Left lung (tissue), 10 donors: Measurements from ENCODE around the gene GABPA. TPM values are rescaled to one million over a fixed set of nuclear protein-coding genes. Genes with fewer than 3 reads are reported as not detected.
A peak's percentile ranks its signal among the peaks of the same experiment; 100 is the strongest.

ENCODE experiments used
- ATAC-seq: fragments of 200-7000 bp; cut with Tn5 transposase; one replicate; pipeline ENCODE4 v1.9.1; 2020; ENCODE audit warnings: moderate library complexity
- DNase-seq, 4 donors: peaks; one replicate each; pipeline ENCODE4 v3.0.0-alpha.2; 2013 to 2020
- H3K27ac ChIP-seq, 2 donors: fragments of 200-600 bp; sonication (generic) in 1 of 2; one replicate each; pipeline versions ENCODE4 v1.5.0 to v1.8.0; 2020 to 2021
- H3K27me3 ChIP-seq, 2 donors: fragments of 200-600 bp; sonication (generic) in 1 of 2; one replicate each; pipeline versions ENCODE4 v1.5.0 to v1.8.0; 2020 to 2021
- H3K36me3 ChIP-seq, 2 donors: fragments of 200-600 bp; sonication (generic) in 1 of 2; one replicate each; pipeline versions ENCODE4 v1.5.0 to v1.8.0; 2020 to 2021
- H3K4me1 ChIP-seq, 2 donors: fragments of 200-600 bp; one replicate each; pipeline ENCODE4 v1.8.0; 2021
- H3K4me3 ChIP-seq, 2 donors: fragments of 200-600 bp; sonication (generic) in 1 of 2; one replicate each; pipeline versions ENCODE4 v1.5.0 to v1.8.0; 2020 to 2021; ENCODE audit warnings: mild to moderate bottlenecking in 1 of 2
- H3K9me3 ChIP-seq, 2 donors: fragments of 200-600 bp; sonication (generic) in 1 of 2; one replicate each; pipeline versions ENCODE4 v1.5.0 to v1.8.0; 2020 to 2021
- CTCF ChIP-seq, 2 donors: fragments of 200-600 bp; sonication (generic) in 1 of 2; IDR thresholded peaks; one replicate each; pipeline versions ENCODE4 v1.5.0 to v1.8.0; 2021; ENCODE audit warnings: antibody characterized with exemption in 2 of 2
- intact Hi-C, 2 donors: fragments of 100-400 bp; cut with DNase I; formaldehyde crosslinking; loops; one replicate each; pipeline versions ENCODE4 v1.11.2 to v1.14.2; 2022
- polyA plus RNA-seq, 6 donors: library from polyadenylated mRNA; unstranded; fragments of 120-200 nt; gene quantifications; one replicate each; pipeline ENCODE4 v1.2.1, GENCODE V29; 2013; ENCODE audit not compliant: insufficient read length in 6 of 6
- total RNA-seq, 2 donors: library from RNA; stranded (reverse); fragmentation: NEBNext Ultra II Directional; extraction: Animal tissue kit (Norgen Biotek cat#: 25700); gene quantifications; one replicate each; pipeline ENCODE4 v1.2.1, GENCODE V29; 2021
- donor health status: DM: no; HTN: yes; CAD: no.
- donor health status: DM: no; HTN: no; CAD: no.

Gene GABPA
- total and polyA plus RNA-seq, 8 donors: 23.5 to 44.5 (median 40.1) TPM

DNA sequence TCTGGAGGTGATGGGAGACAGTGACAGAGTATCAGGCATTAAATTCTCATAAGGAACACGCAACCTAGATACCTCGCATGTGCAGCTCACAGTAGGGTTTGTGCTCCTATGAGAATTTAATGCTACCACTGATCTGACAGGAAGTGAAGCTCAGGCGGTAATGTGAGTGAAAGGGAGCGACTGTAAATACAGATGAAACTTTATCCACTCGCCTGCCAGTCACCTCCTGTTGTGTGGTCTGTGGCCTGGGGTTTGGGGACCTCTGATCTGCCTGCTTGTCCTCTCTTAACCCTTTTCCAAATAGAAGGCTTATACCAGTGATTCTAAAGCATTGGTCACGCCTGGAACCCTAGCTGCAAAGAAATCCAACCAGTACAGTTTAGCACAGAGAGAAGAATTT, 15.3 kb downstream of the GABPA start:
- Histone ChIP-seq H3K9me3 (no peaks in the 10 kb centered on the region), H3K4me1 (no peaks in the 10 kb centered on the region), H3K27ac (no peak overlapping the region), H3K36me3 (peaks cover 0 to 69% of the 10 kb centered on the region in 2 donors), H3K4me3 (no peak overlapping the region), H3K27me3 (no peaks in the 10 kb centered on the region)
- ATAC-seq (no peak), DNase-seq (no peak)
- no peak for TF ChIP-seq CTCF (IDR thresholded peaks at IDR 0.05)
- intact Hi-C loops: no loop called here

- intact Hi-C loops: no loop called here
- H3K27me3 ChIP-seq: no peaks in the 10 kb centered on the region
- no peaks in the 10 kb centered on the region for H3K4me1 ChIP-seq
- H3K4me3 ChIP-seq: no peak overlapping the region
- H3K27ac ChIP-seq: no peak overlapping the region
- TF ChIP-seq CTCF (IDR thresholded peaks at IDR 0.05): no peak
- DNase-seq (no peak), ATAC-seq (no peak)
- H3K9me3 ChIP-seq: no peaks in the 10 kb centered on the region
- peaks cover 0 to 70% of the 10 kb centered on the region in 2 donors for H3K36me3 ChIP-seq
These were observed 17.6 kb downstream of the GABPA start for GRCh38 chr21:25752416-25752815.

GRCh38 chr21:25756190-25756932, 21.6 kb downstream of the GABPA start:
- no peak for TF ChIP-seq CTCF (IDR thresholded peaks at IDR 0.05)
- DNase-seq (no peak), ATAC-seq (no peak)
- Histone ChIP-seq H3K9me3 (no peaks in the 10 kb centered on the region), H3K36me3 (peaks cover 0 to 84% of the 10 kb centered on the region in 2 donors), H3K4me1 (no peaks in the 10 kb centered on the region), H3K27me3 (no peaks in the 10 kb centered on the region), H3K4me3 (no peak overlapping the region), H3K27ac (peak overlapping the region; percentile 8 to 49)
- intact Hi-C loops: no loop called here

GRCh38 chr21:25757531-25757930, 22.8 kb downstream of the GABPA start:
- no peak for TF ChIP-seq CTCF (IDR thresholded peaks at IDR 0.05)
- intact Hi-C loops: no loop called here
- H3K4me3 ChIP-seq: no peak overlapping the region
- H3K27me3 ChIP-seq: no peaks in the 10 kb centered on the region
- H3K36me3 ChIP-seq: peaks cover 0 to 88% of the 10 kb centered on the region in 2 donors
- peak overlapping the region in 1 of 2 donors; percentile 49 for H3K27ac ChIP-seq
- H3K4me1 ChIP-seq: no peaks in the 10 kb centered on the region
- ATAC-seq (no peak), DNase-seq (no peak)
- H3K9me3 ChIP-seq: no peaks in the 10 kb centered on the region

DNA sequence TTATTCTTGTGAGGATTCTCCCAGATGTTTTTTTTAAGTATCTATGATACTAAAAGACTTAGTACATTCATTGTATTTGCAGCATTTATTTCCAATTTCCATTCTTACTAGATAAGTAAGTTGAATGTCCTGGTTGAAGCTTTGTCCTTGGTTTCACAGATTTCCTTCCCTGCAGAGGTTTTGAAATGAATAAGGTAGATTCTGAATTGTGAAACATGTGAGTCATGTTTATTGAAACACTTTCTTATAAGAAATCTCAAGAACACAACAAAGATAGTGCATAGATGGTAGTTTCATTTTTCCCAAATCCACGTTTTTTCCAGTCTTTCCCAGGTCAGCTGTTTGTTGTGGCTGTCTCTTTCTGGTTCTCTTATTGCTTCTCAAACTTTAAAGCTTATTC, 24.8 kb downstream of the GABPA start:
- ATAC-seq: no peak
- Histone ChIP-seq H3K27ac (no peak overlapping the region), H3K27me3 (no peaks in the 10 kb centered on the region), H3K4me1 (no peaks in the 10 kb centered on the region), H3K36me3 (peaks cover 0 to 88% of the 10 kb centered on the region in 2 donors), H3K9me3 (no peaks in the 10 kb centered on the region), H3K4me3 (no peak overlapping the region)
- intact Hi-C loops: no loop called here
- no peak for TF ChIP-seq CTCF (IDR thresholded peaks at IDR 0.05)
- DNase-seq: no peak
